HG03460 (cell line): ENCODE measurements around the gene ETV2.
A peak's percentile ranks its signal among the peaks of the same experiment; 100 is the strongest.
"Not testable (repeated sequence)": the region's sequence is repeated elsewhere in the genome, so short reads cannot be mapped to it uniquely, and the experiment has no call there.

Source experiments
- ATAC-seq: cut with Tn5 transposase; IDR thresholded peaks from one replicate; pipeline ENCODE4 v1.9.1; 2021; ENCODE audit not compliant: unreplicated experiment

The ETV2 gene

DNA sequence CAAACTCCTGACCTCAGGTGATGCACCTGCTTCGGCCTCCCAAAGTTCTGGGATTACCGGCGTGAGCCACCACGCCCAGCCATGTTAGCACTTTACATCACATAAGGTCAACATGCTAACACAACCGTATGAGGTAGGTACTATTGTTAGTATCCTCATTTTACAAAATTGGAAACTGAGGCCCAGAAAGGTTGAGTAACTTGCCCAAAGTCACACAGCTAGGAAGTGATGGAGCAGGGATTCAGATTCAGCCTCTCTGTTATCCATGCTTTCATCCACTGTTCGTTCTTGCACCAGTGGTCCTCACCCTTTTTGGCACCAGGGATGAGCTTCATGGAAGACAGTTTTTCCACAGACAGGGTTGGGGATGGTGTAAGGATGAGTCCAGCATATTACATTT, 15.2 kb downstream of the ETV2 start:
- no peak for ATAC-seq

DNA sequence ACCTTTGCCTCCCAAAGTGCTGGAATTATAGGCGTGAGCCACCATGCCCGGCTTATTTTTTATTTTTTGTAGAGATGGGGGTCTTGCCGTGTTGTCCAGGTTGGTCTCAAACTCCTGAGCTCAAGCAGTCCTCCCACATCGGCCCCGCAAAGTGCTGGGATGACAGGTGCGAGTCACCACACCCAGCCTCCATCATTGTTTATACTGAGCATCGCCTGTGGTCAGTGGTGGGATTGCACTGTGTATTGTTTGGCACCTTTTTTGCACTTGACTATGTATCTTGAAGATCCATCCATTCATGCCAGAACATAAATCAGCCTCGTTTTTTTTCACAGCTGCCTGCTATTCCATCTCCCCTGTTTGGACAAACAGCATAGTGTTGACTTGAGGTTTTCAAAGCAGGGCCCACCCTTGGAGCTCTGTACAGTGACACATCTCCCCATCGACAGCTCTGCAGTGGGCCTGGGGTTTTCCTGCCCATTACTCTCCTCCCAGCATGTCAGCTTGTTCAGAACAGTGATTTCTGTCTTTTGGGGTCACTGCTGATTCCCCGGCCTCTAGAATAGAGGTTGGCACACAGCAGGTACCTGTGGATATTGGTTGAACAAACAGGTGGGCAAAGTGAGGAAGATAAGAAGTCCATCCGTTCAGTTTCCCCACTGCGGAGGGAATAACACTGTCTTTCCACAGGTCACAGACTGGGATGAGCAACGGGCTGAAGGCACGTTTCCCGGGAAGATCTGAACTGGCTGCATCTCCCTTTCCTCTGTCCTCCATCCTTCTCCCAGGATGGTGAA, 16.6 kb downstream of the ETV2 start:
- no peak for ATAC-seq

DNA sequence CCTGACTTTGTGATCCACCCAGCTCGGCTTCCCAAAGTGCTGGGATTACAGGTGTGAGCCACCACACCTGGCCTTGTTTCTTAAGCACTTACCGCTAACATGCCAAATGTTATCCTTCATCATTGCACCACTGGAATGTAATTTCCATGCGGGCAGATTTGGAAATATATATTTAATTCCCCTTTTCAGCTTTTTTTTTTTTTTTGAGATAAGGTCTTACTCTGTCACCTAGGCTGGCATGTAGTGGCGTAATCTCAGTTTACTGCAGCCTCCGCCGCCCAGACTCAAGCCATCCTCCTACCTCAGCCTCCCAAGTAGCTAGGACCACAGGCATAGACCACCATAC, 20.4 kb downstream of the ETV2 start:
- no peak for ATAC-seq

DNA sequence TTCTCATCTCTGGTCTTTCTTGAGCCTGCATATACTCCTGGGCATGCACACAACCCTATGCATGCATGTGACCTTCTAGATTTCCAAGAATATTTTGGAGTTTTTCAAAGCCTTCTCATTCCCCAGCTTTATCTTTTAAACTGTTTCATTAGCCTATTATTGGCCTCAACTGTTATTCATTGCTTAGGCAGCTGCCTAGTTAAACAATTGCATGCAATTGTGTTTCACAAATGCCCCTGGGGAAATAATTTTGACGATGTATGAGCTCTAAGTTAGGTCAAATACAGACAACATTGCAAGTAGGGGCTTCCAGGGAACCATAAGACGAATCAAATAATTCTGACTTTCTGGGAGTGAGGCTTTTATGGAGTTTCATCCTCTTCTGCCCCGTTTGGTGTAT, 22.4 kb downstream of the ETV2 start:
- ATAC-seq = no peak

DNA sequence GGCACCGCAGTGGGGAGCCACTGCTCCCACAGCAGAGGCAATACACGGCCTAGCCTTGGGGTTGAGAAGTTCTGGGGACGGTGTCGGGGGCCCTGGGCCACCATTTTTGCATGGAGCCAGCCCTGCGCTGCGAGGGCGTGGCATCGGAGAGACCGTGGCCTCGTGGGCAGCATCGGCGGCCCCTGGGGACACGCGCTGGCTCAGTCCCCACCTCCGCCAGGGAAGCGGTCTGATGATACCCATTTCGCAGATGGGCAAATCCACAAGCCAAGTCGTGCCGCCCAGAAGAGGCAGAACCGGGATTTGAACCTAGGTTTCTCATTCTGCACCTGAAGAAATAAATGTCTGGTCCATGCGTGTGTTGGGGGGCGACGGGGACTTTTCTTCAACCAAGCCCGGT, 23.6 kb downstream of the ETV2 start:
- no peak for ATAC-seq

DNA sequence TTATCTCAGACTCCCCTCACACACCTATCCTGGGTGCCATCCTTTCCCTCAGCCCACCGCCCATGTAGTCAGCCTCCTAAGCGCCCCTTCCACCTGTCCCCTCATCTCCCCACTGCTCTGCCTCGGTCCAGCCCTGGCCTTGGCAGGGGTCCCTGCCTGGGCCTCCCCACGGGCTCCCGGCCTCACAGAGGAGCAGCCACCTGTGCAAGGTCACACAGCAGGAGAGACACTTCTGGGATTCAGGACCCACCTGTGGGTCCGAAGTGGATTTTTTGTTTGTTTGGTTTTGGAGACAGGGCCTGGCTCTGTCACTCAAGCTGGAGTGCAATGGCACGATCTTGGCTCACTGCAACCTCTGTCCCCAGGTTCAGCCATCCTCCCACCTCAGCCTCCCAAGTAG, 24.1 kb downstream of the ETV2 start:
- ATAC-seq = no peak

DNA sequence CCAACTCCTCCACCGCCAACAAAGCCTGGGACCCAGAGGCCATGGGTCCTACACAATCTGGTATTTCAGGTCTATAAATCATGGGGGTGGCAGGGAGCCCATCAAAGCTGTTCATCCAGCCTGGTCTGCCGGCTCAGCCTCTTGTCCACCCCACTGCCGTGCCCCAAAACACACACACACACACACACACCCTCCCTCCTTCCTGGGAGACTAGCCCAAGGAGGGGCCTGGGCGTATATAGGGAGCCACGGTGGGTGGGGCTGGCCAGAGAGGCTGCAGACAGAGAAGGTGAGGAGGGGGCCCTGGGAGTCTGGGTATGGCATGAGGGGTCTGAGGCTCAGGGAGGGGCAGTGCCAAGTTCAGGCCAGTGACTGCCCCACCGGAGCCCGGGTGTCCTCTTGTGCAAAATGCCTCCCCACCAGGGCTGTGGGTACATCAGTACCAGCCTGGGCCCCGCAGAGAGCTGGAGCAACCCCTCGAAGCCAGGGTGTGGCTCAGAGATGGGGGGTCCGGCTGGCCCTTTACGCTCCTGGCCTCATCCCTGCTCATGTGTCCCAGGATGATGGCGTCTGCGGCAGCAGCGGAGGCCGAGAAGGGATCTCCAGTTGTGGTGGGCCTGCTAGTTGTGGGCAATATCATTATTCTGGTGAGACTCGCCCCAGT, 24.8 kb downstream of the ETV2 start, which contains the start of gene UPK1A:
Gene UPK1A (plus strand): TSS at position 267 of the 663 bp plus-strand sequence. CDS start 296 bp downstream, at position 563.
- no peak for ATAC-seq

DNA sequence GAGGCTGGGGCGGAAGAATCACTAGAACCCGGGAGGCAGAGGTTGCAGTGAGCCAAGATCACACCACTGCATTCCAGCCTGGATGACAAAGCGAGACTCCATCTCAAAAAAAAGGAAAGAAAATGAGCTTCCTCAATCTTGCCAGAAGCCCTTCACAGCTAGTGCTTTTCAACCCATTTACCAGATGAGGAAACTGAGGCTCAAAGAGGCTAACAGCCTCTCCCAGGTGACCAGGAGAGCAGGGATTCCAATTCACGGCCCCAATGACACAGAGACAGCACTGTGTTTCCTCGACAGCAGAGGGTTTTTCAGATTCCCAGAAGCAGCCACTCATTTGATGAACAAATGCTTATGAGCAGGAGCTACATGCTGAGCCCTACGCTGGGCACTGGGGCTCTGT, 28.0 kb downstream of the ETV2 start:
- ATAC-seq = no peak

DNA sequence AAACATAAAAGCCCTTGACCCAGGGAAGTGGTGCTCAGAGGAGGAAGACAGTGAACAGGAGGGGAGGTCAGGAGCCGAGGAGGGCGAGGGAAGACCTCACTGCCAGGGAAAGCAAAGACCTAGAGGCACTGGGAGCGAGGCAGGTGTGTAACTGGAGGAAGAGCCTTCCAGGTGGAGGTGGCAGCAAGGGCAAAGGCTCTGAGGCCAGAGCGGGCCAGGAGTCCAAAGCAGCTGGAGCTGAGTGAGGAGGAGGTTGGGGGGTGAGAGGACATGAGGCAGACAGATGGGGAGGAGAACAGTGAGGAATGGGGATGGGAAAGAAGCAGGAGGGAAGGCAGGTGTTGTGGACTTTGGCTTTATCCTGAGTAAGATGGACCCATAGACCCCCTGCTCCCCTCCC, 28.4 kb downstream of the ETV2 start:
- no peak for ATAC-seq

DNA sequence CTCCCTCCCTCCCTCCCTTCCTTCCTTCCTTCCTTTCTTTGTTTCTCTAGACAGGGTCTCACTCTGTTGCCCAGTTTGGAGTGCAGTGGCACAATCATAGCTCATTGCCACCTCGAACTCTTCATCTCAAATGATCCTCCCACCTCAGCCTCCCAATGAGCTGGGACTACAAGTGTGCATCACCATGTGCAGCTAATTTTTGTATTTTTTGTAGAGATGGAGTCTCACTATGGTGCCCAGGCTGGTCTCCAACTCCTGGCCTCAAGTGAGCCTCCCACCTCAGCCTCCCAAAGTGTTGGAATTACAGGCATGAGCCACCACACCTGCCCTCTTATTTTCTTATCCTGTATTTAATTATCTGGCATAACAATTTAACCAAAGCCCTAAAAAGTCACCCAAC, 29.1 kb downstream of the ETV2 start:
- no peak for ATAC-seq

DNA sequence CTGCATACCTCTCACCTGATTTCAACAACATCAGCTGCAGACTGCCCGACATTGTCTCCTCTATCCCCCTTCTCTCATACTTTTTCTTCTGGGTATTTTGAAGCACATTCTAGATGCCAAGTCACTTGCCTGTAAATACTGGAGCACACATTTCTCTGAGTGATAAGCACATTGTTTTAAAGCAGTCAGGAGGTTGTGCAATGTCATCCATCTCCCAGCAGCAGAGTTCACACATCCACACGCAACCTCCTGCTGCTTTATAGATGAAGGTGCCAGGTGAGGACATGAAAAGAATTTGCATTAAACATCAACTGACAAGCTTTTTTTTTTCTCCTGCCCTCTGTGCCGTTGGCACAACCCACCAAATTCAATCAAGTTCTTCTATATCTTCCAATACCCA, 30.3 kb downstream of the ETV2 start:
- no peak for ATAC-seq

DNA sequence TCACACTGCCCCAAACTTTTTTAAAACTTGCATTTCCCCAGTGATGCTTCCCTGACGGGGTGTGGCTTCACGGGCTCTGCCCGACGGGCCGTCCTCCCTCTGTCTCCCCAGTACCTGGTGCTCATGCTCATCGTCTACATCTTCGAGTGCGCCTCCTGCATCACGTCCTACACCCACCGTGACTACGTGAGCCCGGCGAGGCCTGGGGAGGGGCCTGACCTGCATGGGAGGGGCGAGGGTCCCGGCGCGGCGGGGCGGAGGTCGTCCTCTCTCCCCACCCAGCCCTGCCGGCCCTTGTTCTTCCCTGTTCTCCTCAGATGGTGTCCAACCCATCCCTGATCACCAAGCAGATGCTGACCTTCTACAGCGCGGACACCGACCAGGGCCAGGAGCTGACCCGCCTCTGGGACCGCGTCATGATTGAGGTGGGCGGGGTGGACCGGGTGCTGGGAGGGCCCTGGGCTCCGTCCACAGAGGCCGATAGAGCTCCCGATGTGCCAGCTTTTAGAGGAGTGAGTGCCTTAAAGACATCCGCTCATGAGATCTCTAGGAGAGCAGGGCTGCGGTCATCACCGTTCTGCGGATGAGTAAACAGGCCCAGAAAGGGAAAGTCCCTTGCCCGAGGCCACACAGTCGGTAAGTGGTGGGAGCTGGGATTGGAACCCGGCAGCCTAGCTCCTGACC, 31.7 kb downstream of the ETV2 start:
- ATAC-seq = no peak

DNA sequence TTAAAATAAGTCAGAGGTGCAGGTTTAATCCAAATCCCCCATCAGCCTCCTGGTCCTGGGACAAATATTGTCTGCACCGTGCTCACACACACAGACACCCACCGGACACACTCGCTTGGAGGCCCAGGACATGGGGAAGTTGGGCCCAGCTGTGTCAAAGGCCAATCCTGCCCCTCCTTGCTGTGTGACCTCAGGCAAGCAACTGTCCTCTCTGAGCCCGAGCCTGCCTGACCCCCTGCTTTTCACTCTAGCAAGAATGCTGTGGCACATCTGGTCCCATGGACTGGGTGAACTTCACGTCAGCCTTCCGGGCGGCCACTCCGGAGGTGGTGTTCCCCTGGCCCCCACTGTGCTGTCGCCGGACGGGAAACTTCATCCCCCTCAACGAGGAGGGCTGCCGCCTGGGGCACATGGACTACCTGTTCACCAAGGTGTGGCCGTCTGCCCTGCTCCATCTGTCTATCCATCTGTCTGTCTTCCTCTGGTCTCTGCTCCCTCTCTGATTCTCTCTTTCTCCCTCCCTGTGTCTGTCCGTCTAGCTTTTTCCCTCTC, 34.1 kb downstream of the ETV2 start:
- no peak for ATAC-seq

DNA sequence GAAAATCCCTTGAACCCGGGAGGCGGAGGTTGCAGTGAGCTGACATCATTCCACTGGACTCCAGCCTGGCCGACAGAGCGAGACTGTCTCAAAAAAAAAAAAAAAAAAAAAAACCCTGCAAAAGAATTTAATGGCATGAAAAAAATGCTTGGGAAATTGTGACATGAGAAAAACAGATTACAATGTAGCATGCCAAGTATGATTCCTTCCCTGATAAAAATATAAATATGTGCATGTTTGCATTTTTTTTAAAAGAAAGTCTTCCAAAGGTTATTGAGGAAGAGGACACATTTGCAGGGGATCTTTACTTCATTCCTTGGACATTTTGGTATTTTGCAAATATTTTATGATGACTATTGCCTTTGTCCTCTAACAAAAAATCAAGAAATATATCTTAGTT, 48.3 kb downstream of the ETV2 start:
- no peak for ATAC-seq

DNA sequence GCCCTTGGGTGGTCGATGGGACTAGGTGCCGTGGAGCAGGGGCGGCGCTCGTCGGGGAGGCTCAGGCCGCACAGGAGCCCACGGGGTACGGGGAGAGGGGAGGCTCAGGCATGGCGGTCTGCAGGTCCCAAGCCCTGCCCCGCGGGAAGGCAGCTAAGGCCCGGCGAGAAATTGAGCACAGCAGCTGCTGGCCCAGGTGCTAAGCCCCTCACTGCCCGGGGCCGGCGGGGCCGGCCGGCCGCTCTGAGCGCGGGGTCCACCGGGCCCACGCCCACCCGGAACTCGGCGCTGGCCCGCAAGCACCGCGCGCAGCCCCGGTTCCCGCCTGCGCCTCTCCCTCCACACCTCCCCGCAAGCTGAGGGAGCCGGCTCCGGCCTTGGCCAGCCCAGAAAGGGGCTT, 49.6 kb downstream of the ETV2 start:
- not testable (repeated sequence) for ATAC-seq

DNA sequence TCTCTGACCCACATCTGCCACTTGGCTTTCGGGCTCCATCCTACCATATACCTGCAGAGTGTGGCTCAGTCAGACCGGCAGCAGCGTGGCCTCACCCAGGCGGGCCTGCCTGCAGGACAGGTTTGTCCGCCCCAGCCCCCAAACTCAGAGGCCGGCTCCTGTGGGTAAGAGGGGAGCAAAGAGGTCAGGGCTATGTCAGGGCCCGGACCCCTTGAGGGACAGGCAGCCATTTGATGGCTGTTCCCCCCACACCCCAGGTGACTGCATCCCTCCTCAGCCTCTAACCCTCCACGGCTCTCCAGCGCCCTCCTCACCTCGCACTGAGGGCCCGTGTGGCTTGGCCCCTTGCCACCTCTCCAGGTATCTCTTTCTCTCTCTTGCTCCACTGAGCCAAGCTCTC, 50.5 kb downstream of the ETV2 start:
- no peak for ATAC-seq

DNA sequence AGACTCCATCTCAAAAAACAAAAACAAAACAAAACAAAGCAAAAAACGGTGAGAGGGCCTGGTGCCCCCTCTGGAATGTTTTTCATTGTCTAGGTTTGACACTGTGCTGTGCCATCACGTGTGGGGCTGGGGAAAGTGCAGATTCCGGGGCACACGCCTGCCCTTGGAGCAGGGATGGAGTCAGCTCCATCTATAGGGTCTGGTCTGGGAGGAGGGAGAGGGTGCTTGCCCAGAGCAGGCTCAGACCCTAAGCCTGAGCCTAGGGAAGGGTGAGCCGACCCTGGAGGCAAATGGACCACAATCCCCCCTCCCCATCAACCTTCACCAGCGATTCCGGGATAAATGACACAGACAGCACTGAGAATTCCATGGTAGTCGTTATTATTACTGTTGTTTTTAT, 51.9 kb downstream of the ETV2 start:
- ATAC-seq = peak; percentile 35

DNA sequence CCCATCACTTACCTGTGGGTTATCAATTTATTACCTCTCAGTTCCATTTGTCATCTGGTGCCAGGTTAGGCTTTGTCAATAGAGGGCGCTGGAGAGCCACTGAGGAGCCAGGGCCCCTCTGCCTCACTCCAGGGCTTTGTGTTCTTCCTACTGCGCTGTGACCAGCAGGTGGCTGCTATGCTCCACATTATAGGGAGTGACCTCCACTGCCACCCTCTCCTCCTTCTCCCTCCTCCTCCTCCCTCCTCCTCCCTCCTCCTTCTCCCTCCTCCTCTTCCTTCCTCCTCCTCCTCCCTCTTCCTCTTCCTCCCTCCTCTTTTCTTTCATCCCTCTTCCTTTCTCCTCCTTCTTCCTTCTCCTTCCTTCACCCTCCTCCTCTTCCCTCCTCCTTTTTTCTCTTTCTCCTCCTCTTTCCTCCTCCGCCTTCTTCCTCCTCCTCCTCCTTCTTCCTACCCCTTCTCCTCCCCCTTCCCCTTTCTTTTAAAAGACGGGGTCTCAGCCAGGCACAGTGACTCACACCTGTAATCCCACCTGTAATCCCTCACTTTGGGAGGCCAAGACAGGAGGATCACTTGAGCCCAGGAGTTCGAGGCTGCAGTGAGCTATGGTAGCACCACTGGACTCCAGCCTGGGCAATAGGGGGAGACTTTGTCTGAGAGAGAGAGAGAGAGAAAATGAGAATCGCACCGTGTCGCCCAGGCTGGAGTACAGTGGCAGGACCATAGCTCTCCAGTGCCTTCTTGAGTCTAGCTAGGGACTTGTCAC, 52.5 kb downstream of the ETV2 start:
- peak; percentile 60 for ATAC-seq
